Testis (tissue), 2 donors: ENCODE measurements around the gene LUC7L3.

ENCODE experiments used
- POLR2A ChIP-seq: fragments of 450-650 bp; IDR thresholded peaks from one replicate; pipeline ENCODE4 v1.6.1; 2017; ENCODE audit warnings: antibody characterized with exemption, mild to moderate bottlenecking, moderate library complexity
- TF ChIP-seq, protein P1 (sequence below), 3 experiments: fragments of 450-650 bp in 2 of 3; fragments of 200-600 bp in 1 of 3; sonication (generic) in 1 of 3; IDR thresholded peaks; one replicate each; pipeline ENCODE4 v1.5.1; 2016 to 2019; ENCODE audit warnings: antibody characterized with exemption in 3 of 3, mild to moderate bottlenecking in 2 of 3, moderate library complexity in 1 of 3

DNA sequence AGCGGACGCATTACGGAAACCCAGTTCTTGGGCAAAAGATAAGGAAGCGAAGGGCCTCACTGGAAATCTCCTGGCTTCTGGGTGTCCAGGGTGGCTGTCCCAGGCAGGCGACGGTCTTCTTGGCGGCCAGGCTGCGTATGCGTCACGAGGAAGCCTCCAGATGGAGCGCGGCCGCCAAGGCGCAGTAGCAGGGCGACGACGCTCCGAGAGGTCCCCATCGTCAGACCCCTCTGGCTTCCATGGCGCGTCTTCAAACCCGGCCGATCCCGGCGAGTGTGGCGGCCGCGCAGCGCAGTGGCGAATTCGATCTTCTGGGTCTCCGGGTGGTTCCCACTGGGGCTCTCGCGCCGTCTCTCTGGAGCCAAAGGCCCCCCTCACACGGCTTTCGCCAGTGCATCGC lies 61.8 kb downstream of the LUC7L3 start:
- TF ChIP-seq, protein P1, sequence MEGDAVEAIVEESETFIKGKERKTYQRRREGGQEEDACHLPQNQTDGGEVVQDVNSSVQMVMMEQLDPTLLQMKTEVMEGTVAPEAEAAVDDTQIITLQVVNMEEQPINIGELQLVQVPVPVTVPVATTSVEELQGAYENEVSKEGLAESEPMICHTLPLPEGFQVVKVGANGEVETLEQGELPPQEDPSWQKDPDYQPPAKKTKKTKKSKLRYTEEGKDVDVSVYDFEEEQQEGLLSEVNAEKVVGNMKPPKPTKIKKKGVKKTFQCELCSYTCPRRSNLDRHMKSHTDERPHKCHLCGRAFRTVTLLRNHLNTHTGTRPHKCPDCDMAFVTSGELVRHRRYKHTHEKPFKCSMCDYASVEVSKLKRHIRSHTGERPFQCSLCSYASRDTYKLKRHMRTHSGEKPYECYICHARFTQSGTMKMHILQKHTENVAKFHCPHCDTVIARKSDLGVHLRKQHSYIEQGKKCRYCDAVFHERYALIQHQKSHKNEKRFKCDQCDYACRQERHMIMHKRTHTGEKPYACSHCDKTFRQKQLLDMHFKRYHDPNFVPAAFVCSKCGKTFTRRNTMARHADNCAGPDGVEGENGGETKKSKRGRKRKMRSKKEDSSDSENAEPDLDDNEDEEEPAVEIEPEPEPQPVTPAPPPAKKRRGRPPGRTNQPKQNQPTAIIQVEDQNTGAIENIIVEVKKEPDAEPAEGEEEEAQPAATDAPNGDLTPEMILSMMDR (IDR thresholded peaks at IDR 0.05) = no peak
- no peak for TF ChIP-seq POLR2A
